ENCODE data around the gene CDK18. TPM values are rescaled to one million over a fixed set of nuclear protein-coding genes. Genes with fewer than 3 reads are reported as not detected.

CDK18 gene
- total RNA-seq, 1 donor from 2014 or later, result 23.9 TPM

- no peak for TF ChIP-seq CTCF (IDR thresholded peaks at IDR 0.05; ENCODE audit: unreplicated experiment)
- Mint-ChIP-seq H3K27ac (no peak overlapping the region), H3K4me3 (ENCODE audit: low read depth) (no peak overlapping the region), H3K36me3 (ENCODE audit: insufficient read depth) (no peaks in the 10 kb centered on the region), H3K4me1 (ENCODE audit: low read depth) (no peaks in the 10 kb centered on the region), H3K9me3 (ENCODE audit: low read depth) (no peaks in the 10 kb centered on the region), H3K27me3 (peaks cover 50% of the 10 kb centered on the region)
- DNase-seq (ENCODE audit: low spot score, unreplicated experiment), result no peak
These were observed 18.2 kb upstream of the CDK18 start for GRCh38 chr1:205486258-205486657.

GRCh38 chr1:205488074-205488723 lies 16.3 kb upstream of the CDK18 start:
- Mint-ChIP-seq H3K36me3 (ENCODE audit: insufficient read depth) (no peaks in the 10 kb centered on the region), H3K27me3 (peaks cover 36% of the 10 kb centered on the region), H3K4me3 (ENCODE audit: low read depth) (no peak overlapping the region), H3K27ac (no peak overlapping the region), H3K9me3 (ENCODE audit: low read depth) (no peaks in the 10 kb centered on the region), H3K4me1 (ENCODE audit: low read depth) (no peaks in the 10 kb centered on the region)
- DNase-seq (ENCODE audit: low spot score, unreplicated experiment), result peak; percentile 30
- TF ChIP-seq CTCF (IDR thresholded peaks at IDR 0.05; ENCODE audit: unreplicated experiment), result peak; percentile 84

GRCh38 chr1:205491794-205492193 lies 12.7 kb upstream of the CDK18 start:
- Mint-ChIP-seq H3K27ac (no peak overlapping the region), H3K9me3 (ENCODE audit: low read depth) (no peaks in the 10 kb centered on the region), H3K4me1 (ENCODE audit: low read depth) (peaks cover 5% of the 10 kb centered on the region), H3K4me3 (ENCODE audit: low read depth) (no peak overlapping the region), H3K27me3 (peaks cover 37% of the 10 kb centered on the region), H3K36me3 (ENCODE audit: insufficient read depth) (no peaks in the 10 kb centered on the region)
- DNase-seq (ENCODE audit: low spot score, unreplicated experiment), result no peak
- TF ChIP-seq CTCF (IDR thresholded peaks at IDR 0.05; ENCODE audit: unreplicated experiment), result no peak

- Mint-ChIP-seq H3K27me3 (peaks cover 37% of the 10 kb centered on the region), H3K27ac (no peak overlapping the region)
These were observed 12.2 kb upstream of the CDK18 start for GRCh38 chr1:205492201-205492667.

GRCh38 chr1:205492774-205493173 lies 11.7 kb upstream of the CDK18 start:
- Mint-ChIP-seq H3K27me3 (peaks cover 37% of the 10 kb centered on the region), H3K27ac (no peak overlapping the region), H3K36me3 (ENCODE audit: insufficient read depth) (no peaks in the 10 kb centered on the region), H3K4me3 (ENCODE audit: low read depth) (no peak overlapping the region), H3K9me3 (ENCODE audit: low read depth) (no peaks in the 10 kb centered on the region), H3K4me1 (ENCODE audit: low read depth) (peaks cover 7% of the 10 kb centered on the region)
- DNase-seq (ENCODE audit: low spot score, unreplicated experiment), result no peak
- TF ChIP-seq CTCF (IDR thresholded peaks at IDR 0.05; ENCODE audit: unreplicated experiment), result no peak

More at GRCh38 chr1:205492201-205492667, 12.2 kb upstream of the CDK18 start:
- no peak for TF ChIP-seq CTCF (IDR thresholded peaks at IDR 0.05; ENCODE audit: unreplicated experiment)
- Mint-ChIP-seq H3K9me3 (ENCODE audit: low read depth) (no peaks in the 10 kb centered on the region), H3K4me1 (ENCODE audit: low read depth) (peaks cover 5% of the 10 kb centered on the region), H3K4me3 (ENCODE audit: low read depth) (no peak overlapping the region), H3K36me3 (ENCODE audit: insufficient read depth) (no peaks in the 10 kb centered on the region)
- DNase-seq (ENCODE audit: low spot score, unreplicated experiment), result no peak

Measured in progenitor cell of endocrine pancreas (in vitro differentiated cells).